Neuron (in vitro differentiated cells): ENCODE results near the gene SETBP1.
"Not testable (repeated sequence)": the region's sequence is repeated elsewhere in the genome, so short reads cannot be mapped to it uniquely, and the experiment has no call there.

ENCODE experiments used
- H2AFZ ChIP-seq: one replicate; pipeline ENCODE4 v1.6.1; 2013; ENCODE audit warnings: low read depth, mild to moderate bottlenecking, inconsistent platforms, low read length, moderate library complexity
- H3K27me3 ChIP-seq: one replicate; pipeline ENCODE4 v1.6.1; 2013; ENCODE audit warnings: low read length; ENCODE audit not compliant: insufficient read depth
- H3K36me3 ChIP-seq: one replicate; pipeline ENCODE4 v1.6.1; 2013; ENCODE audit warnings: low read length; ENCODE audit not compliant: insufficient read depth
- H3K4me1 ChIP-seq: one replicate; pipeline ENCODE4 v1.6.1; 2013; ENCODE audit warnings: low read length; ENCODE audit not compliant: insufficient read depth
- H3K4me3 ChIP-seq: 2 replicates; pipeline ENCODE4 v1.5.1; 2013; ENCODE audit warnings: mild to moderate bottlenecking, low read length, moderate library complexity
- H3K9me3 ChIP-seq: one replicate; pipeline ENCODE4 v1.6.1; 2013; ENCODE audit warnings: low read length

Gene SETBP1

DNA sequence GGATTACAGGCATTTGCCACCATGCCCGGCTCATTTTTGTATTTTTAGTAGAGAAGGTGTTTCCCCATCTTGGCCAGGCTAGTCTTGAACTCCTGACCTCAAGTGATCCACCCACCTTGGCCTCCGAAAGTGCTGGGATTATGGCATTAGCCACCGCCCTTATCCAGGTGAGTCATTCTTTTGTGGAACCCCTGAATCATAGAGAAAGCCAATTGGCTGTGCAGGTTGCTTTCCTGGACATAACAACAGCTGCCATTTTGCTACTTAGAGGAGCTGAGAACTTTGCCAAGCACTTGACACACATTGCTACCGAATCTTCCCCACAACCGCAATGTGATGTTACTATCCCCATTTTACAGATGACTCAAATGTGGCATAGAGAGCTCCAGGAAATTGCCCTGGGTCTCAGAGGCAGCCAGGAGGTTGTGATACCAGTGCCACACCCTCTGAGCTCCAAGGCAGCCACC lies 36.0 kb downstream of the SETBP1 start:
- no peak overlapping the region for H3K4me3 ChIP-seq
- H3K9me3 ChIP-seq, result peaks cover 2% of the 10 kb centered on the region
- no peak overlapping the region for H2AFZ ChIP-seq
- peaks cover 31% of the 10 kb centered on the region for H3K36me3 ChIP-seq
- peaks cover 55% of the 10 kb centered on the region for H3K4me1 ChIP-seq
- no peaks in the 10 kb centered on the region for H3K27me3 ChIP-seq

DNA sequence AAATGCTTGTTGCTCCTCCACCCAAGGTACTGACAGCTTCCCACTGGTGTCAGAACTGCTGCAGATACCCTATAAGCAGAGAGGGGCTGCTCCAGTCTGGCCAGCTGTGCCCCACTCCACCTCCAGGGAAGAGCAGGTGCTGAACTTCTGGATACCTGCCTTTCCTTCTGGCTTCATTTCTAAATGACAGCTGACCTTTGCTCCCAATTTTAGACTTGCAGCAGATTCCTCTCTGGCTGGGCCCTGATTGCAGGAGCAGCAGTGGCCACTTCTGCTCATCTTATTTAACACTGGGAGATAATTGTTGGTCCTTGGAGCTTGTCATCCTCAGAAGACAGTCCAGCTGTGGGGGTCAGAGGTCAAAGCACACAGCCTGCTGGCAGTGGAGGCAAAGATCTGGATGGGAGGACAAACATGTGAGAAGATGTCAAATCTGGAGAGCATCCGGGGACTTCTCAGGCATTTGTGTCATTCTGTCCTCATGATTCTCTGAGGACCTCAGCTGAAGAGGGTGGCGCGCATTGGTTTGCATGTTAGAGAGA lies 38.9 kb downstream of the SETBP1 start:
- peaks cover 18% of the 10 kb centered on the region for H3K36me3 ChIP-seq
- no peaks in the 10 kb centered on the region for H3K27me3 ChIP-seq
- H3K4me3 ChIP-seq, result no peak overlapping the region
- peaks cover 81% of the 10 kb centered on the region for H3K4me1 ChIP-seq
- H3K9me3 ChIP-seq, result no peaks in the 10 kb centered on the region
- no peak overlapping the region for H2AFZ ChIP-seq

DNA sequence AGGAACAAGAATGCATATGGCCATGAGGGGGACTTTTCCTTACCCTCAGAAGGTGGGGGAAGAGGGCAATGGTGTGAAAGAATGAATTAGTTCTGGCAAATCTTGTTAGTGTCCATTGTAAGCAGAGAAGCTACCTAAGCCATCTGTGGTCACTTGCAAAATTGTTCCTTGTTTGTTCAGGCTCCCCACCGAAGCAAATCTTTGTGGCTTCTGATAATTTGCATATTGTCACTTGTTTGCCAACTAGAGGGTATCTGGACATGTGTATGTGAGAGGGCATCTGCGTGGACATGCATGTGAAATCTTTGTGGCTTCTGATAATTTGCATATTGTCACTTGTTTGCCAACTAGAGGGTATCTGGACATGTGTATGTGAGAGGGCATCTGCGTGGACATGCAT lies 41.1 kb downstream of the SETBP1 start:
- not testable (repeated sequence) for H2AFZ ChIP-seq, H3K27me3 ChIP-seq, H3K4me3 ChIP-seq, H3K9me3 ChIP-seq
- Histone ChIP-seq H3K4me1 (peaks cover 79% of the 10 kb centered on the region), H3K36me3 (peaks cover 16% of the 10 kb centered on the region)

DNA sequence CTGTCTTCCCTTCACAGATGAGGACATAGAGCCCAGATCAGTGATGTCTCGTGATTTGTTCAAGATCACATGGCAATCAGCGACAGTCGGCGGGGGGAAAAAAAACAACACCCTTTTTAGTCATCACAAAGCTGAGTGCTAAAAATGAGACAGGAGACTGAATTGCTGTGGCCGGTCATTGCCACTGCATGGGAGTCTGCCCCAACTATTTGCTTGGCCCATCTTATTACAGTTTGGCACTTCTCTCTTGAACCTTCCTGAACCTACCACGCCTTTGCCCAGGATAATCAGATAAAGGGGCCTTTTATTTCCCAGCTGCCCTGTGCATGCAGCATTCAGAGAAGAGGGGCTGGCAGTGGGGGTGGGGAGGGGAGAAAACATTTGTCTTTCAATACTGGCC lies 42.7 kb downstream of the SETBP1 start:
- H2AFZ ChIP-seq, result no peak overlapping the region
- peaks cover 87% of the 10 kb centered on the region for H3K4me1 ChIP-seq
- no peaks in the 10 kb centered on the region for H3K27me3 ChIP-seq

DNA sequence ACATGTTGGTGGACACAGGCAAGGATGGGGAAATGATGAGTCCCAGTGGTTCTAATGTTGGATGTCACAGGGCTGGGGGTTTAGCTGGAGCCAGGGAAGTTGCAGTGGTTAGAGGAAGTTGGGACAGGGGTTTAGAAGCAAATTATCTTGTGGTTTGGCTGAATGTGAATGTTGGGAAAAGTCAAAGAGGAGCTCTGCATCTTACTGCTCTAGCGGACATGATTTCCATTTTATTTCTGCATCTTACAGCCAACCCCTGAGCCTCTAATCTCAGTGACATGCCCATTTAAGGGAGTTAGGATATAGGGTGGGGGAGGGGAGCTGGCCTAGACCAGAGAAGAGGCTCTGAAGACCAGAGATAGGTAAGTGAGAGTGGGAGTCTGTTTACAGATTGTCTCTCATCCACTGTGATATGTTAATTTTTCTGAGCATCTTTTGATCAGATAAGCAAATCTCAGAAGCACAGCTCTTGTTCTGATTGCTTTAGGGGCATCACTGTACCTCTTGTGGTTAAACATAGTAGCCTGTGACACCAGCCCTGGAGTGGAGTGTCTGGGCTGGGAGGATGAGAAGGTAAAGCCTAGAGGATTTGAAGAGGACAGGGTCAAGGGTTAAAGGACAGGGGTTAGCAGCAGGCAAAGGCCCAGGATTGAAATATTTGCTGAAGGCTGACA lies 43.6 kb downstream of the SETBP1 start:
- Histone ChIP-seq H3K4me1 (peaks cover 85% of the 10 kb centered on the region), H3K36me3 (peaks cover 9% of the 10 kb centered on the region), H3K9me3 (no peaks in the 10 kb centered on the region), H3K4me3 (no peak overlapping the region), H2AFZ (no peak overlapping the region), H3K27me3 (no peaks in the 10 kb centered on the region)

More for the DNA sequence above, 42.7 kb downstream of the SETBP1 start:
- Histone ChIP-seq H3K36me3 (peaks cover 9% of the 10 kb centered on the region), H3K9me3 (no peaks in the 10 kb centered on the region), H3K4me3 (no peak overlapping the region)

DNA sequence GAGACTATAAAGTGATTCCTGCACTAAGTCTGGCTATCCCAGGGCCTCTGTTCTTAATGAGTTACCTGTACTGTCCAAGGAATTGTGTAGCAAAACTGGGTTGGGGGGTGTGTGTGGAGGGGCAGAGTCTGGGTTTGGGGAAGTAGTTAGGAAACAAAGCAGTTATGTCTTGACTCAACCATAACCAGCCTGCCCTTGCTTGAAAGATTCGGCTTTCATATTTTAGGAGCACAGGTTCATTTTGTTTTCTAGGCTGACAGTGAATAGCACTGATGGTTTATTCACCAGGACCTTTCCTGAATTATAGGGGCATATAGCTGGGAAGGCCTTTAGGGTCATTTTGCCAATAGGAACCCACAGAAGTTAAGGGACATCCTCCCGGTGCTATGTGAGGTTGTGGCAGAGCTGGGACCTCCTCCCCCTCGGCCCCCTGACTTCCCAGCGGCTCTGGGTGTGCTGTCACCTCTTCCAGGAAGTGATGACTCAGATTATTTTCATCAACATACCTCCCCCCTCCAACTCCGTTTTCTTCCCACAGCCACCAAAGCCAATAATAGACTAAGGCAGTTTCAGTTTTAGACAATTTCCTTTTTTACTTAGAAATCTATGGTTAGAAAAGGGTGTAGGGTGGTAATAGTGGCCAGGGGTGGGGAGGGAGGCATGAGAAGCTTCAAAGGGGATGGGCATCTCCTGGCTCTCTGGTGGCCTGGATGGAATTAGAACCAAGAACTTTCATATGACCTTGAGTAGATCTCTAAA lies 44.8 kb downstream of the SETBP1 start:
- Histone ChIP-seq H3K4me1 (peaks cover 75% of the 10 kb centered on the region), H3K9me3 (no peaks in the 10 kb centered on the region), H2AFZ (no peak overlapping the region), H3K4me3 (no peak overlapping the region), H3K36me3 (peaks cover 2% of the 10 kb centered on the region), H3K27me3 (no peaks in the 10 kb centered on the region)

DNA sequence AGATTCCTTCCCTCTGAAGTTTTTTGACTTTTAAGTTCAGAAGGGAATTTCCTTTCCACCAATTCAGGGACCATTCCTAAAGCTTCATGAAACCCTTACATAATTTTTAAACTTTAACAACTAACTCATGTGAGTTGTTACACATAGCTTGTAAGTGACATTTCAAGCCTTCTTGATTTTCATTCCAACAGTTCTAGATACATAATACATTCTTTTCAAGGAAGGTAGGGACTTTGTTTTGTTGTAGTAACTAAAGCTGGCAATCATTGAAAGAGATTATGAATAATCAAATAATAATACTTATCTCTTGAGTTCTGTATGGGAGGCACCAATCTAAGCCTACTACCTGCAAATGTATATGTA lies 45.4 kb downstream of the SETBP1 start:
- Histone ChIP-seq H3K4me3 (no peak overlapping the region), H3K36me3 (peaks cover 1% of the 10 kb centered on the region), H3K4me1 (peaks cover 71% of the 10 kb centered on the region), H2AFZ (no peak overlapping the region), H3K9me3 (no peaks in the 10 kb centered on the region), H3K27me3 (no peaks in the 10 kb centered on the region)

DNA sequence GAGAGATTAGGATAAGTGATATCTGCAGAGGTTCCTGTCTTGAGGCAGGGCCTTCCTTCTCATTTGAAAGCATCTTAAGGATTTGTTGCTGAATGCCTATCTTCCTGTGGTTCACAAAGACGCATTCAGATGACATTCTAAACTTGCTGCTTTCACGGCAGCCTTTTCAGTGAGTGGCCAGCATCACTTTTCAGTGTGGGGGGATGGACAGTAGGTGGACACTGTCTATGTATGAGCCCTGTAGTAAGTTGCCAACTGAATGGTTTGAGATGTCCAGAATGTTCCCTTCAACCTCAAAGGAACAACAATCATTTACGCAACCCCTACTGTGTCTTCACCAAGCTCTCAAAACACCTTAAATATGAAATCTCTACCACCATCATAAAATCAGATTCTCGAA lies 46.6 kb downstream of the SETBP1 start:
- Histone ChIP-seq H3K4me1 (peaks cover 62% of the 10 kb centered on the region), H3K27me3 (no peaks in the 10 kb centered on the region), H3K4me3 (no peak overlapping the region), H2AFZ (no peak overlapping the region), H3K36me3 (peaks cover 1% of the 10 kb centered on the region), H3K9me3 (no peaks in the 10 kb centered on the region)

DNA sequence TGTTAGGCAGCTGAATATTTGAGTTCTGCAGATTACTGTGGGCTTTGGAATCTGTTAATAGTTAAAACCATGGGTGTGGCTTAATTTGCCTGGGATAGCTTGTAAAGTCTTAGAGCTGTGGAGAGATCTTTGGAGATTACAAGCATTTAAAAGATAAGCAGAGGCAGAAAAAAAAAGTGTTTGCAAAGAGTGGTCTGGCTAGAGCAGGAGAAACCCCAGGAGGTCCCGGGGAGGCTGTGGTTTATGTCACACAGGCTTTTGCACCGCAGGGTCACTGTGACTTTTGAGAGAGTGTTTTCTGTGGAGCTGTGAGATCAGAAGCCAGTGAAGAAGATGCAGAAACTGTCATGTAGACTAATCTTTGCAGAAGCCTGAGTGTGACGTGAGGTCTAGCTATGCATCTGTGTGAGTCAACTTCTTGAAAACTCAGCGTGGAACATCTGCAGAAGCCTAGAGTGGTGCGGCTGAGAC lies 49.0 kb downstream of the SETBP1 start:
- Histone ChIP-seq H3K4me3 (no peak overlapping the region), H3K4me1 (peaks cover 53% of the 10 kb centered on the region)

DNA sequence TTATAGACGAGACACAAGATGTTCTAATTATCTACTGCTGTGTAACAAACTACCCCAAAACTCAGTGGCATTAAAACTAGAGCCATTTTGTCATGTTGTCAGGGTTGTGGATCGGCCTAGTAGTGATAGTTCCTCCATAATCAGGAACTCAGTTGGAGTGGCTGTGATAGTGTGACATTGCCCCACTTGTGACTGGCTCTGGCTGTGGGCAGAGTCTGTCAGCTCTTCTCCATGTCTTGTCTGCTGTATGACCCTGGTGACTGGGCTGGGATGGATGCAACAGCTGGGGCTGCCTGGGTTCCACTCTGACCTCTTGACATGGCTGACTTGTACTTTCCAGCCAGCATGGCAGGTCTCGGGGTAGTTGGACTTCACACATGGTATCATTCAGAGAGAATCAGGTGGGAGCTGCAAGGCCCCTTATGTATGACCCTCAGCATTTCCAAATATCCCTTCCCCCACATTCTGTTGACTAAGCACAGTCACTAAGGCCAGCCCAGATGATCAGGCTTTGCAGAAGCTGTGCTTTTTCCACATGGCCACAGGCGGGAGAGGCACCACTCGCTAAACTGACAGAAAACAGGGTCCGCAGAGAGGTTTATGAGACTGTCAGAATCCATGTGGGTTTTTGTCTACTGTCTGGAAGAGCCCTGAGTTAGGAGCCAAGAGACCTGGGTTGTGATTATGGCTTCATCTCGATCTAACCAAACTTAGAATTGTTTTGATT lies 50.3 kb downstream of the SETBP1 start:
- no peak overlapping the region for H3K4me3 ChIP-seq
- peaks cover 4% of the 10 kb centered on the region for H3K36me3 ChIP-seq
- no peaks in the 10 kb centered on the region for H3K9me3 ChIP-seq
- H3K4me1 ChIP-seq, result peaks cover 40% of the 10 kb centered on the region
- H3K27me3 ChIP-seq, result no peaks in the 10 kb centered on the region
- H2AFZ ChIP-seq, result no peak overlapping the region

More for the DNA sequence above, 49.0 kb downstream of the SETBP1 start:
- Histone ChIP-seq H3K36me3 (peaks cover 1% of the 10 kb centered on the region), H3K27me3 (no peaks in the 10 kb centered on the region), H3K9me3 (no peaks in the 10 kb centered on the region), H2AFZ (no peak overlapping the region)

DNA sequence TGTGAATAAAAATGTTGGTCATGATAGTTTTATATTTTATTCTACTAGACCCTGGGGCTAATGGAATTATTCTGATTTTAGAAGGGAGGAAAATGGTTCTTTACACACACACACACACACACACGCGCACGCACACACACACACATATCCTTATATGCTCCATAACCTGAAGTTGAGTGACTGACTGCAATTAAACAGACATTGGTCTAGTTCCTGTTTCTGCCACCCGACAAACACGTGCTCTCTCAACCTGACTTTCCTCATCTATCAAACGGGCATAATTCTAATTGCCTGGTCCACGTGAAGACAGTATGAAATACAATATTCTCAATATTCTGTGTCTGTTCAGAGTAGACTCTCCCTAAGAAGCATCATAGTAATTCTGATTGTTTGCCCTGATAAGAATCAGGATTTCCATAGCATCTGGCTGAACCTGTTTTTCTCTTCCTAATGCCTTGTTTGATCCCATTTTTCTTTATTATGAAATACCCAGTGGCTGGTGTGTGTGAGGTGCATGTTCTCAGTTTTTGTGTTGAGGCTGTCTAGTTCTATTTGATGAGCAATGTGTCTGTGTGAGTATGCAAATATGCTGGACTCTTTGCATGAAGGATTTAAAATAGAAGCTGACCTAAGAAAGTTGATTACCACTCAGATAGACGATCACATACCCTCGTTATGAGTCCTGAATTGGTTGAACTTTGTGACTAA lies 51.0 kb downstream of the SETBP1 start:
- no peak overlapping the region for H3K4me3 ChIP-seq
- H3K4me1 ChIP-seq, result peaks cover 34% of the 10 kb centered on the region
- no peaks in the 10 kb centered on the region for H3K9me3 ChIP-seq
- no peaks in the 10 kb centered on the region for H3K27me3 ChIP-seq
- peaks cover 6% of the 10 kb centered on the region for H3K36me3 ChIP-seq
- no peak overlapping the region for H2AFZ ChIP-seq

DNA sequence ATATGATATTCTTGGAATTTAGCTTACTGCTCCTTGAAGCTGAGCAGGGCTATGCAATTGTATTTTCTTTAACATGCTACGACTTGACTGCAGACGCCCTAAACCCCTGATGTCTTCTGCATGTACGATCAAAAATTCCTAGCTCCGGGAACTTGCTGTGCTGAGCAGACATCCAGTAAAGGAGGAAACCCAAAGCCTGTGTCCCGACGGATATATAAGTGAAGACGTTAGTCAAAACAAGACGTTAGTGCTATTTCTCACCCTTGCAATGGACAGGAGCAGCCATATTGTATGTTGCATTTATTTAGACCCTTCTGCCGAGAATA lies 51.5 kb downstream of the SETBP1 start:
- Histone ChIP-seq H2AFZ (no peak overlapping the region), H3K4me3 (no peak overlapping the region), H3K9me3 (no peaks in the 10 kb centered on the region), H3K36me3 (peaks cover 10% of the 10 kb centered on the region), H3K27me3 (no peaks in the 10 kb centered on the region), H3K4me1 (peaks cover 30% of the 10 kb centered on the region)
